Activated CD4-positive, alpha-beta memory T cell treated with anti-CD3 and anti-CD28 coated beads, Interleukin-2, amount 10 ng/mL, durations not matched to agents 7 days and 5 days (primary cell): ENCODE measurements around the gene LIMS2. TPM values are rescaled to one million over a fixed set of nuclear protein-coding genes. Genes with fewer than 3 reads are reported as not detected.

Experiments
- CTCF ChIA-PET: fragments of 350-600 bp; sonication (Branson Sonifier 250); formaldehyde crosslinking; loops from one replicate; lab custom pipeline; 2021; ENCODE audit warnings: antibody characterized with exemption, inconsistent platforms; lab: Charles Lee
- POLR2A ChIA-PET: fragments of 350-600 bp; sonication (Branson Sonifier 250); formaldehyde crosslinking; loops from one replicate; lab custom pipeline; 2021; ENCODE audit warnings: antibody characterized with exemption; lab: Charles Lee
- DNase-seq: peaks from one replicate; pipeline ENCODE4 v3.0.0-alpha.2; 2020
- H3K27ac Mint-ChIP-seq: one replicate; pipeline ENCODE4 v1.8.0; 2021; ENCODE audit warnings: mild to moderate bottlenecking, mixed read lengths
- H3K27me3 Mint-ChIP-seq: one replicate; pipeline ENCODE4 v1.8.0; 2021; ENCODE audit warnings: mixed read lengths
- H3K36me3 Mint-ChIP-seq: one replicate; pipeline ENCODE4 v1.8.0; 2021; ENCODE audit warnings: low read depth, mixed read lengths
- H3K4me1 Mint-ChIP-seq: one replicate; pipeline ENCODE4 v1.8.0; 2021; ENCODE audit warnings: mixed read lengths
- H3K4me3 Mint-ChIP-seq: one replicate; pipeline ENCODE4 v1.8.0; 2021; ENCODE audit warnings: mild to moderate bottlenecking, mixed read lengths
- H3K9me3 Mint-ChIP-seq: one replicate; pipeline ENCODE4 v1.8.0; 2021; ENCODE audit warnings: mixed read lengths
- total RNA-seq, 2 experiments: library from RNA; stranded (reverse); gene quantifications; one replicate each; pipeline ENCODE4 v1.2.3, GENCODE V29; 2021

Gene LIMS2
- total RNA-seq, 2 experiments from 2014 or later, result 15.0 to 15.5 TPM

GRCh38 chr2:127697482-127698180, 22.3 kb upstream of the LIMS2 start:
- H3K27ac Mint-ChIP-seq, result no peak overlapping the region
- no peak overlapping the region for H3K4me3 Mint-ChIP-seq
- peaks cover 18% of the 10 kb centered on the region for H3K4me1 Mint-ChIP-seq
- ChIA-PET CTCF (interaction anchor here (0.5 to 0.7 kb wide), 2 partner anchors 18 to 106 kb away, joined by 3 read pairs; no protein-coding TSS in a partner anchor), POLR2A (no interaction called here)
- H3K9me3 Mint-ChIP-seq, result no peaks in the 10 kb centered on the region
- no peak for DNase-seq
- H3K27me3 Mint-ChIP-seq, result no peaks in the 10 kb centered on the region
- H3K36me3 Mint-ChIP-seq, result peaks cover 6% of the 10 kb centered on the region

DNA sequence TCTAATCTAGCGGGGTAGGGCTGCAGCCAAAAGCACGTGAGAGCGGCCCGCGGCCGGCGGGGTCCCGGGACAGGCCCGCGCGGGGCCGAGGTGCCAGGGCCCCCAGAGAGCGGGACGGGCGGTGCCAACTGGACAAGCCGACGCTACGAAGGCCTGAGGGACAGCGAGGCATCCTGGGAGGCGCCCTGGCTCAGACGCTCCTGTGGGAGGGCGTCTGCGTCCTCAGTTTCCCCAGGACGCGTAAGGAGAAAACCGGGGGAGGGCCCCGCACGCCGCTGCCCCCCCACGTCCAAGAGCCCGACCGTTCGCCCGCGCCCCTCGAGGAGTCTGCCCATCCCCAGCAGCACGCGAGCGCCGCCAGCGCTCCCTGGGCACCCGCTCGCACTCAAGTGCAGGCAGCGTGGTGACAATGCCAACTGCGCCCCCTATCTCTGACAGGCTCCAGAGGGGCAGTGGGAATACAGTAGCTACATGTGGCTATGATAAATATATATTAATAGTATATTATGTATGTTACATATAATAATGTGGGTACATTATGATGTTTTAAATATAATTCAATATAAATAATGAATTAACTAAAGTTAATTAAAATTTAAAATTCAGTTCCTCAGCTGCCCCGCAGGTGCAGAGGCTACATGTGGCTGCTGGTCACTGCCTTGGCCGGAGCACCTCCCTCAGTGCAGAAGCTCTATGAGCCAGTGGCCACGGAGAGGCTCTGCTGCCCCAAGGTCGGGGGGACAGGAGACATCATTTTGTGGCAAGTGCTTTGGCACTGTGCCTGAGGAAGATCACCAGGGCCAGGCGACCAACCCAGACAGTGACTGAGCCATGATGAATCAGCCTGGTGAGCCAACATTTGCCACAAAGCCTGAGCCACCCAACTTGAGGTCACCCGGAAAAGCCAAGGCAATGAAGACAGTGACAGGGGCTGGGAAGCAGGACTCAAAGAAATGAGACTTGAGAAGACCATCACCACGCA, 20.5 kb upstream of the LIMS2 start:
- ChIA-PET POLR2A (no interaction called here), CTCF (no interaction called here)
- DNase-seq, result peak; percentile 53
- Mint-ChIP-seq H3K27ac (no peak overlapping the region), H3K4me1 (peaks cover 8% of the 10 kb centered on the region), H3K4me3 (no peak overlapping the region), H3K36me3 (peaks cover 8% of the 10 kb centered on the region), H3K27me3 (no peaks in the 10 kb centered on the region), H3K9me3 (peaks cover 8% of the 10 kb centered on the region)

DNA sequence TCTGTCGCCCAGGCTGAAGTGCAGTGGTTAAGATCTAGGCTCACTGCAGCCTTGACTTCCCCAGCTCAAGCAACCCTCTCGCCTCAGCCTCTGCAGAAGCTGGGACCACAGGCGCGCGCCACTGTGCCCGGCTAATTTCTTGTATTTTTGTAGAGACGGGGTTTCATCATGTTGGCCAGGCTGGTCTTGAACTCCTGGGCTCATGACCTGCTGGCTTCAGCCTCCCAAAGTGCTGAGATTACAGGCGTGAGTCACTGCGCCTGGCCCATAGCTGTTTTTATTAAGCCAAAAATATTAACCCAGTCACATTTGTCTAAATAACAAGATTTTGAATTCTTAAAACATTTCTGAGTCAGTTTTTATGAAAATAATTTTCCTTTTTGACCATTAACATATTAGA, 19.7 kb upstream of the LIMS2 start:
- peaks cover 10% of the 10 kb centered on the region for H3K9me3 Mint-ChIP-seq

DNA sequence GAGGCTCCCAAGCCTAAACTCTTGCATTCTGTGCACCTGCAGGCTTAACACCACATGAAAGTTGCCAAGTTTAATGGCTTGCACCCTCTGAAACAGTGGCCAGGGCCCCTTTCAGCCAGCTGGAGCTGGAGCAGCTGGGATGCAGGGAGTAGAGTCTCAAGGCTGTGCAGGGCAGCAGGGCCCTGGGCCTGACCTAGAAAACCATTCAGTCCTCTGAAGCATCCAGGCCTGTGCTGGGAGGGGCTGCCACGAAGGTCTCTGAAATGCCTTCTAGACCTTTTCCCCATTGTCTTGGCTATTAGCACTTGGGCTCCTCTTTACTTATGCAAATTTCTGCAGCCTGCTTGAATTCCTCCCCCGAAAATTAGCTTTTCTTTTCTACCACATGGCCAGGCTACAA, 15.4 kb upstream of the LIMS2 start:
- POLR2A ChIA-PET, result interaction anchor here (1.4 kb wide), 1 partner anchor 12 kb away, joined by 4 read pairs; no protein-coding TSS in a partner anchor
- H3K4me1 Mint-ChIP-seq, result no peaks in the 10 kb centered on the region
- CTCF ChIA-PET, result no interaction called here
- peaks cover 11% of the 10 kb centered on the region for H3K36me3 Mint-ChIP-seq
- peaks cover 13% of the 10 kb centered on the region for H3K27me3 Mint-ChIP-seq
- DNase-seq, result no peak
- no peak overlapping the region for H3K27ac Mint-ChIP-seq
- no peak overlapping the region for H3K4me3 Mint-ChIP-seq
- peaks cover 16% of the 10 kb centered on the region for H3K9me3 Mint-ChIP-seq

More for the DNA sequence above, 19.7 kb upstream of the LIMS2 start:
- no peaks in the 10 kb centered on the region for H3K27me3 Mint-ChIP-seq
- CTCF ChIA-PET, result no interaction called here
- no peaks in the 10 kb centered on the region for H3K4me1 Mint-ChIP-seq
- DNase-seq, result no peak
- H3K4me3 Mint-ChIP-seq, result no peak overlapping the region
- no peak overlapping the region for H3K27ac Mint-ChIP-seq
- POLR2A ChIA-PET, result no interaction called here
- peaks cover 8% of the 10 kb centered on the region for H3K36me3 Mint-ChIP-seq

DNA sequence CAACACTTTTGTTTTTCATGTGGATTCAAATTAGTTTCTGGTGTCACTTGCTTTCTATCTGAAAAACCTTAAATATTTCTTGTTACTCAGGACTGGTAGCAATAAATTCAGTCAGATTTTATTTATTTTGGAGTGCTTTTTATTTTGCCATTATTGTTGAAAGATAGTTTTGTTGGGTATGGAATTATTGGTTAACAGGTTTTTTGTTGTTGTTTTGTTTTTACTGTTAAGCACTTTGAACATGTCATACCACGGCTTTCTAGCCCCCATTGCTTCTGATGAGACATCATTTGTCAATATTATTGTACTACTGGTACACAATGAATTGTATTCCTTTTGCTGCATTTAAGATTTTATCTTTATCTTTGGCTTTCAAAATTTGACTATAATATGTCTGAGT, 13.1 kb upstream of the LIMS2 start:
- CTCF ChIA-PET, result no interaction called here
- H3K27ac Mint-ChIP-seq, result no peak overlapping the region
- peaks cover 16% of the 10 kb centered on the region for H3K9me3 Mint-ChIP-seq
- POLR2A ChIA-PET, result no interaction called here
- no peak overlapping the region for H3K4me3 Mint-ChIP-seq
- H3K4me1 Mint-ChIP-seq, result no peaks in the 10 kb centered on the region
- H3K36me3 Mint-ChIP-seq, result peaks cover 11% of the 10 kb centered on the region
- peaks cover 15% of the 10 kb centered on the region for H3K27me3 Mint-ChIP-seq
- DNase-seq, result no peak

GRCh38 chr2:127685410-127686080, 10.2 kb upstream of the LIMS2 start:
- Mint-ChIP-seq H3K4me1 (no peaks in the 10 kb centered on the region), H3K27me3 (peaks cover 22% of the 10 kb centered on the region), H3K9me3 (peaks cover 8% of the 10 kb centered on the region), H3K27ac (no peak overlapping the region), H3K36me3 (peaks cover 3% of the 10 kb centered on the region), H3K4me3 (no peak overlapping the region)
- CTCF ChIA-PET, result no interaction called here
- no peak for DNase-seq
- POLR2A ChIA-PET, result no interaction called here

DNA sequence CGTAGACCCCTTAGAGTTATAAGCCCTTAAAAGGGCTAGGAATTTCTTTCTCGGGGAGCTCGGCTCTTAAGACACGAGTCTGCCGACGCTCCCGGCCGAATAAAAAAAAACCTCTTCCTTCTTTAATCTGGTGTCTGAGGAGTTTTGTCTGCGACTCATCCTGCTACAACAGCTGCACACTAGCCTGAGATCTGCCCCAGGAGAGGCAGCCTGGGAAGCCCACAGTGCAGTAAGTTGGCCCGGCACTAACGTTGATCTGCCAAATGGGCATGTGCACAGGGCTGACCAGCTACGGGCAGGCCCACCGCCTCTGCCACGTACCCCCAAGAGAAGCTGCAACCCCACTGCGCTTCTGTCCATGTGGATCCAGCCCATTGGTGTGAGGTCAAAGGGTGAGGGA, 8.4 kb upstream of the LIMS2 start:
- CTCF ChIA-PET, result interaction anchor here (1.8 kb wide), 1 partner anchor 93 kb away, joined by 3 read pairs; no protein-coding TSS in a partner anchor
- Mint-ChIP-seq H3K27ac (no peak overlapping the region), H3K4me3 (no peak overlapping the region), H3K36me3 (peaks cover 2% of the 10 kb centered on the region), H3K9me3 (peaks cover 4% of the 10 kb centered on the region), H3K27me3 (peaks cover 24% of the 10 kb centered on the region), H3K4me1 (no peaks in the 10 kb centered on the region)
- POLR2A ChIA-PET, result interaction anchor here (0.9 to 1.6 kb wide), 2 partner anchors 18 to 20 kb away, joined by 3 to 5 read pairs; no protein-coding TSS in a partner anchor
- DNase-seq, result no peak

- H3K27ac Mint-ChIP-seq, result no peak overlapping the region
- H3K9me3 Mint-ChIP-seq, result no peaks in the 10 kb centered on the region
- H3K4me3 Mint-ChIP-seq, result no peak overlapping the region
- H3K4me1 Mint-ChIP-seq, result no peaks in the 10 kb centered on the region
- H3K27me3 Mint-ChIP-seq, result peaks cover 31% of the 10 kb centered on the region
- ChIA-PET CTCF (interaction anchor here (1.8 kb wide), 1 partner anchor 92 kb away, joined by 3 read pairs; no protein-coding TSS in a partner anchor), POLR2A (interaction anchor here (0.9 to 1.6 kb wide), 2 partner anchors 19 to 21 kb away, joined by 3 to 5 read pairs; no protein-coding TSS in a partner anchor)
- no peaks in the 10 kb centered on the region for H3K36me3 Mint-ChIP-seq
- no peak for DNase-seq
These were observed 7.7 kb upstream of the LIMS2 start for GRCh38 chr2:127683056-127683455.

DNA sequence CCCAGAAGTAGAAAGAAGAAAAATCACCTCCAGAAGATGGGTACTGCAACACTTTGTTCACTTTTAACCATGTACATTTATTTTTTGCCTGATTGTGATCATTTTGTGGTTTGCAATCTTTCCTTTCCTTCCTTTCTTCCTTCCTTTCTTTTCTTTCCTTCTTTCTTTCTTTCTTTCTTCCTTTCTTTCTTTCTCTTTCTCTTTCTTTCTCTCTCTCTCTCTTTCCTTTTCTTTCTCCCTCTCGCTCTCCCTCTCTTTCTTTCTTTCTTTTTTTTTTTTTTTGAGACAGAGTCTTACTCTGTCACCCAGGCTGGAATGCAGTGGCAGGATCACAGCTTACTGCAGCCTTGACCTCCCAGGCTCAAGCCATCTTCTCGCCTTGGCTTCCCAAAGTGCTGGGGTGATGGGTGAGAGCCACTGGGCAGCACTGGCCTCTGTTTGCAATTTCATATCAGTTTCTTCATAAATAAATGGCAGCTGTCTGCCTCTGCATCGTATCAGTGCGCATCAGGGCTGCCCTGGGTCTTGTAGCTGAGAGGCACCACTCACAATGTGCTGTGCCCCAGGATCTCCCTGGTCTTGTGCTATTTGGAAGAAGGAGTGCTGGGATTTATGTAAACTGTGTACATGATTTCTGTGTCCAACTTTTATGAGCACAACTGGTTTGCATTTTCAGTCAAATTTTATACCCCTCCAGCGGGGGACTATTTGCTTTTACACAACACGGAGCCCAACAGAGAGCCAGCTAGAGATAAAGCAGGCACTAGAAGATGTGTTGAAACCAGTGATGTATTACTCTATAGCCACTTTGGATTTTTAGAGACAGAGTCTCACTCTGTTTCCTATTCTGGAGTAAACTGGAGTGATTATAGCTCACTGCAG, 6.9 kb upstream of the LIMS2 start:
- Mint-ChIP-seq H3K27me3 (peaks cover 40% of the 10 kb centered on the region), H3K4me1 (no peaks in the 10 kb centered on the region), H3K27ac (no peak overlapping the region), H3K9me3 (no peaks in the 10 kb centered on the region), H3K36me3 (no peaks in the 10 kb centered on the region), H3K4me3 (no peak overlapping the region)
- no peak for DNase-seq
- ChIA-PET CTCF (interaction anchor here (1.8 kb wide), 1 partner anchor 91 kb away, joined by 3 read pairs; no protein-coding TSS in a partner anchor), POLR2A (interaction anchor here (1.6 kb wide), 1 partner anchor 20 kb away, joined by 5 read pairs; no protein-coding TSS in a partner anchor)

- DNase-seq, result no peak
- Mint-ChIP-seq H3K4me1 (no peaks in the 10 kb centered on the region), H3K27ac (no peak overlapping the region), H3K9me3 (no peaks in the 10 kb centered on the region), H3K27me3 (peaks cover 42% of the 10 kb centered on the region), H3K36me3 (no peaks in the 10 kb centered on the region), H3K4me3 (no peak overlapping the region)
- ChIA-PET POLR2A (no interaction called here), CTCF (no interaction called here)
These were observed 6.0 kb upstream of the LIMS2 start for GRCh38 chr2:127681288-127681804.

DNA sequence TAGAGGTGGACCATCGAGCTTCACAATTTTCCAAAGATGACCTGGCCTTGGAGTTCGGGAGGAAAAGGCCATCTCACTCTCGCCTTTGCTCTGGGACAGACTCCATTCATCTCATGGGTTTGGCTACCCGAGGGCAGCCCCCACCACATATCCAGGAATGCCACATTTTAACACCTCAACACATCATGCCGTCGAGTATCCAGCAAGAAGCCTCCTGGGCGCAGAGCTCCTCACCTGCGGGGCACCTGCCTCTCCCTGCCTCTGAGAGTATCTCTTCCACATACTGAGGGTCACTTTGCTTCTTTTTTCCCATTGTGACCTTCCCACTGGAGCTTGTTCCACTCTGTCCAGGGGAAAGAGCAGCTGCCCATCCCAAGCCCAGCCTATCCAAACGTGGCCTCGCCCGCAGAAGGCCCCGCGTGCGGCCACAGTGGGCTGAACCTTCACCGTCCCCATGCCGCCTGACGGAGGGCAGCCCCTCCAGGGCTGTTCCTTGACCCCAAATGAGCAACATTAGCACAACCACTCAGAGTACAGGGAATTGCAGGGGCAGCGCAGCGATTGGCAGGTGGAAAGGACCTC, 5.5 kb upstream of the LIMS2 start:
- ChIA-PET CTCF (interaction anchor here (0.7 kb wide), 1 partner anchor 90 kb away, joined by 3 read pairs; no protein-coding TSS in a partner anchor), POLR2A (no interaction called here)
- Mint-ChIP-seq H3K27me3 (peaks cover 40% of the 10 kb centered on the region), H3K27ac (no peak overlapping the region), H3K4me3 (no peak overlapping the region), H3K9me3 (no peaks in the 10 kb centered on the region), H3K4me1 (peaks cover 3% of the 10 kb centered on the region), H3K36me3 (no peaks in the 10 kb centered on the region)
- DNase-seq, result no peak
